GM19238 (cell line): Measurements from ENCODE around the gene TMC8.
"Not testable (repeated sequence)": the region's sequence is repeated elsewhere in the genome, so short reads cannot be mapped to it uniquely, and the experiment has no call there.

Experiments used
- DNase-seq: peaks from one replicate; pipeline ENCODE4 v3.0.0; 2011; ENCODE audit warnings: low spot score; ENCODE audit not compliant: insufficient read length

The TMC8 gene

DNA sequence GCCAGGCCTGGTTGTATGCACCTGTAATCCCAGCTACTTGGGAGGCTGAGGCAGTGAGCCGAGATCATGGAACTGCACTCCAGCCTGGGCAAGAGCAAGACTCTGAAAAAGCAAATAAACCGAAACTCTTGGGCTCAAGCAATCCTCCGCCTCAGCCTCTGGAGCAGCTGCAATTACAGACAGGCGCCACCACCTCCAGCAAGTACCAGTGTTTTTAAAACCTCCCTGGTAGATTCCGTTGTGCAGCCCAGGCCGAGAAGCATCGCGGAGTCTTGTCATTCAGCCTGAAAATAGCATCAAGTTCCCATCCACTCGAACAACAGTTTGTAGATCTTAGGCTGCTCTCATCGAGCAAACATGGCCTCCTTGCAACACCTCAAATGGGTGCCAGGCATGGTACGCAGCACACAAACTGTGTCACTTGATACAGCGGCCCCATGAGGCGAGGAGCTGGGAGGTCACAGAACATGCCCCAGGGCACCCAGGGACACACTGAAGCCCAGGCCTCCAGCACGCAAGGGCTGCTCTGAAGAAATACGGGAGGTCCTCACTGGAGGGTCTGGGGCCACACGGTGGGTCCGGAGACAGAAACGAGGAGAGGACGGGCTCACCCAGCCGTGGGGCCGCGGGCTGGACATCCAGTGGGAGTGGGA lies 20.1 kb upstream of the TMC8 start:
- DNase-seq: no peak

DNA sequence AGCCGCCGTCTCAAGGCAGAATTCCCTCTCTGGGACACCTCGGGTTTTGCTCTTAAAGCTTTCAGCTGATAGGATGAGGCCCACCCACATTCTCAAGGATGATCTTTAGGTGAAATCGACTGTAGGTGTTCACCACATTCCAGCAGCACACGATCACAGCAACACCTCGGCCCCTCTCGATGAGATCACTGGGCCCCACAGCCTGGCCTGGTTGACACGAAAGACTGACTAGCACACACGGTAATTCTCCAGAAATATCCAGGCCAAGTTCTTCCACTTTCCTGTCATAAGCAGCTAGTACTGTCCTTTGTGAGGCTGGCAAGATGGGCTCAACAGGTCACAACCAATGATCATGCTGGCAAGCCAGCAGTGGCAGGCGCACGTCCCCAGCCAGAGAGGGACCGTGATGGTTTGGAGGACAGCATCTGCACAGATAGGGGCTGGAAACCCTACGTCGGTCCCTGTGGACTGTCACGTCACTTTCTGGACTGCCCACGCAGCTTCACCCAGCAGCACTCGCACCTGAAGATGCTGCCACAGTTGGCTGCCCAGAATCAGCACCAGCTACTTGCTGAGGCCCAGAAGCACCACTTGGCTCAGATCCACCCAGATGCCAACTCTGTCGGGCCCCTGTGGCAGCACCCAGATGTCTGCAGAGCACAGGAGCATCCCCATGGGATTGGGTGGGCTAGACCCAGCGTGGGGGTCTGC lies 19.4 kb upstream of the TMC8 start:
- DNase-seq: no peak

DNA sequence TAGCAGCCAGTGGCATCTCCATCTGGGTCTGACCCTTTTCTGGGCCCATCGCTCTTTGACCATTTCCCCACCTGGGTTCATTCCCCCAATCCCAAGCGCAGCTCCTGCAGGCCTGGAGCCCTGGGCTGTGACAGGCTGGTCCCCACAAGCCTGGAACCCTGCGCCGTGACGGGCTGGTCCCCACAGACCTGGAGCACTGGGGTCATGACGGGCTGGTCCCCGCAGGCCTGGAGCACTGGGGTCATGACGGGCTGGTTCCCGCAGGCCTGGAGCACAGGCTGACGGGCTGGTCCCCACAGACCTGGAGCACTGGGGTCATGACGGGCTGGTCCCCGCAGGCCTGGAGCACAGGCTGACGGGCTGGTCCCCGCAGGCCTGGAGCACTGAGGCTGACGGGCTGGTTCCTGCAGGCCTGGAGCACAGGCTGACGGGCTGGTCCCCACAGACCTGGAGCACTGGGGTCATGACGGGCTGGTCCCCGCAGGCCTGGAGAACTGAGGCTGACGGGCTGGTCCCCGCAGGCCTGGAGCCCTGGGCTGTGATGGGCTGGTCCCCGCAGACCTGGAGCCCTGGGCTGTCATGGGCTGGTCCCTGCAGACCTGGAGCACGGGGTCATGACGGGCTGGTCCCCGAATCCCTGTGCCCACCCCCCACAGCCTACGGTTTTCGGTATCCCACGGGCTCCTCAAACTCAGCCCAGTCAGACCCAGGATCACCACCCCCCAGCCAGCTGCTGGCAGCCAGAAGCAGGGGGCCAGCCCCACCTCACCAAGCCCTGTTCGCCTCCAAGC lies 18.6 kb upstream of the TMC8 start:
- DNase-seq: no peak

DNA sequence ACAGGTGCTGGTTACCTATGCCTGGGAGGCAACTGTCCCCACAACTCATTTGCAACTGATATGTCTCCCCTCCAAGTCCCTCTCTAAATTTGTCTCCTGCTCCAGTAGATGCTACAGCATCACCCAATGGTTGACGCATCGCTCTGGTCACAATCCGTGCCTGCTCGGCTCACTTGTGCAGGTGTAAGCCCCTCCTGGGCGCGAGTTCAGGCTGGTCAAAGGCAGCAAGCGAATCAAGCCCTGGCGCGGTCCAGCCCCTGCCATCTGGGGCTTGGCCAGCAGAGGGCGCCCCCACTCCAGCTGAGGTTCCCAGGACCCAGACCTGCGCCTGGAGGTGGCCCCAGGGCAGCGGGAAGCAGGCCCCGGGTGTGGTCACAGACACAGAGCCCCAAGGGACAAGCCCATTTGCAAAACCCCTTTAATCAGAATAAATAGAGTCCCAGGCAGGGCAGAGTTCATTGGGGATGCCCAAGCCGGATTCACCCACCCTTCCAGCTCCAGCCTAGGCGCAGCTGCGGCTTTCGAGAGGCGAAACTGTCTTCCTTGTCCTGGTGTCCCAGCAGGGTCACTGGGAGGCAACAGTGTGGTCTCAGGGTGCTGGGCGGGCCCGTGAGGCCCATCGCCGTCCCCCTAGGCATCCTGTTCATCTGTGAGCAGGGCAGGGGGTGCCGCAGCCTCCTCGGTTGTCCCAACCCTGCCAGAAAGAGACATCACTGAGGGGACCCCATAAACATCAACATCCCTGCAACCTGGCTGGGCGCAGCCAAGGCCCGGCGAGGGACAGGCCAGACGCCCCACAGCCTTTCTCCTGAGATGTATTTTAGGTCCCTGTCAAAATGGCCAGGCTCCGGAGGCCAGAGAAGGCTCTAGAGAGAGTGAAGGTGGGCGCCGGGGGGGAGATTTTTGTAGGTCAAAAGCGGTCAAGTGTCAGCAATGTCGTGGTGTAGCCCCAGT lies 17.8 kb upstream of the TMC8 start:
- DNase-seq: peak; percentile 92

DNA sequence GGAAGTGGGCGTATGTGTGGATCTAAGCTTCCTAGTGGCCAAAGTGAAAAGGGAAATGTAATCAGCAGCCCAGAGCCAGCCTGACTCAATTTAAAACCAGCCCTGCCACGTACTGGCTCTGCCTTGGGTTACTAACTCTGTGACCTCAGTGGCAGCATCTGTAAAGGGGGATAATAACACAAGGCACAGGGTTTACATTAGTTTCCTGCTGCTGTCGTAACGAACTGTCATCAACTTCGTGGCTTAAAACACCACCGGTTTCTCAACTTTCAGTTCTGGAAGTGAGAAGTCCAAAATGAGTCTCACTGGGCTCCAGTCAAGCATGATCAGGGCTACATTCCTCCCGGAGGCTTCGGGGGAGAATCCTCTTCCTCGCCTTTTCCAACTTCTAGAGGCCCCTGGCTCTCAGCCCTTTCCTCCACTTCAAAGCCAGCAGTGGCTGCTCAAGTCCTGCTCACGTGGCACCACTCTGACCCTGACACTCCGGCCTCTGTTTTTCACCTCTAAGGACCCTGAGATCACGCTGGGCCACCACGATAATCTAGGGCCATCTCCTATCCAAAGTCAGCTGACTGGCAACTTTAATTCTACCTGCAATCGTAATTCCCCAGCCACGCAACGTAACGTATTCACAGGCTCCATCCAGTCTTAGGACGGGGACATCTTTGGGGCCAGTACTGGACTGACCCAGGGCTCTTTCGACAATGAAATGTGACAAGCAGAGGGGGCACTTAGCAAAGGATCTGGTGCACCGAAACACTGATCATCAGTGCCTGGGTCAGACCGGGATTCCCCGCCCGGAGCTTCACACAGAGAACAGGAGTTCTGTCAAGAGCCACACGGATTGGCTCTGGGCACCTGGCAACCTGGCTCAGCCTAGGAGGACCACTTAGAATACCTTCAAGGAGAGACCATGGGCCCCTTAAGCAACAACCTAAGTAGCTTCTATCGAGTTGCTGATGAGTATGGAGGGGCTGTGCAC lies 16.5 kb upstream of the TMC8 start:
- DNase-seq: no peak

DNA sequence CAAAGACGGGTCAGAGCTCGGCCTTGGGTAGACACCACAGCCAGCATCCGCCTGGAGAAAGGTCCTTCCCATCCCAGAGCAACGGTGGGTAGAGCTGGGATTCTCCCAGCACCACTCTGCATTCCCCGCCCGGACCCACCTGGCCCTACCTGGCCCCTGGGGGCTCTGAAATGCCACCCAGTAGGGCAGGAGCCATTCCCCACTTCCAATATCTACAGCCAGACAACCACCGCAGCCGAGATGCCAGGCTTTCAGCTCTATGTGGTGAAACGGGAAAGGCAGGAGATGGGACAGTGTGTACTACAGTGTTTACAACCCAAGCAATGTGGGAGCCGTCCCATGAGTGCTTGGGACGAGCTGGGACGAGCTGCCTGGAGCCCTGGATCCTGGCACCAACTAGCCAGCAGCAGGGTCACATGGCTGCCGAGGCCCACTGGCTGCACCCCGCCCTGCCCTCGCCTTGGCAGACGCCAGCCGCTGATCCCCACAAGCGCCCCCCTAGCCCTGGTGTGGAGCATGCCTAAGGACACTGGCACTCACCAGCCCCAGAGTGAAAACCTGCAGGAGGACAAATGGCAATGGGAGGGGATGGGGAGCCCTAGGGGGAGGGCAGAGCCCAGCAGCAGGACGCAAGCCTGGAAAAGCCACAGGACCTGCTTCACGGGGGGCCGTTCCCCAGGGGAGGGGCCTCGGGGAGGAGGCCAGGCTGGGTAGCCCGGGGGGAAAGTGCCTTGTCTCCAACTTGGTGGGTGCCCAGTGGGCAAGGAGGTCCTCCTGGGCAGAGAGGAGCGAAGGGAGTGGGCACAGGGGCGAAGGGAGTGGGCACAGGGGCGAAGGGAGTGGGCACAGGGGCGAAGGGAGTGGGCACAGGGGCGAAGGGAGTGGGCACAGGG lies 15.5 kb upstream of the TMC8 start:
- no peak for DNase-seq

DNA sequence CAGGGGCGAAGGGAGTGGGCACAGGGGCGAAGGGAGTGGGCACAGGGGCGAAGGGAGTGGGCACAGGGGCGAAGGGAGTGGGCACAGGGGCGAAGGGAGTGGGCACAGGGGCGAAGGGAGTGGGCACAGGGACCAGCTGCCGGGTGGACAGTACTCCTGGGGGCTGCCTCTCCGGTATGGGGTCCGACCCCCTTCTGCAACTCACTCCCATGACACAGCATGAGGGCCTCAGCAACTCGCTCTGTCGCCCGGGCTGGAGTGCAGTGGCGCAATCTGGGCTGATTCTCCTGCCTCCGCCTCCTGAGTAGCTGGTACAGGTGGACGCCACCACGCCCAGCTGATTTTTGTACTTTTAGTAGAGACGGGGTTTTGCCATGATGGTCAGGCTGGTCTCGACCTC lies 14.8 kb upstream of the TMC8 start:
- not testable (repeated sequence) for DNase-seq

DNA sequence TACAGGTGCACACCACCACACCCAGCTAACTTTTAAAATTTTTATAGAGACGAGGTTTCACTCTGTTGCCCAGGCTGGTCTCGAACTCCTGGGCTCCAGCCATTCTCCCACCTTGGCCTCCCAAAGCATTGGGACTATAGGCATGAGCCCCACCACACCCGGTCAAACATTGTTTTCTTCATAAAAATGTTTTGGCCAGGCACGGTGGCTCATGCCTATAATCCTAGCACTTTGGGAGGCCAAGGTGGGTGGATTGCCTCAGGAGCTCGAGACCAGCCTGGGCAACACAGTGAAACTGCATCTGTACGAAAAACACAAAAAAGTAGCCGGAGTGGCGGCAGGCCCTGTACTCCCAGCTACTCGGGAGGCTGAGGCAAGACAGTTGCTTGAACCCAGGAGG lies 14.2 kb upstream of the TMC8 start:
- DNase-seq: no peak

DNA sequence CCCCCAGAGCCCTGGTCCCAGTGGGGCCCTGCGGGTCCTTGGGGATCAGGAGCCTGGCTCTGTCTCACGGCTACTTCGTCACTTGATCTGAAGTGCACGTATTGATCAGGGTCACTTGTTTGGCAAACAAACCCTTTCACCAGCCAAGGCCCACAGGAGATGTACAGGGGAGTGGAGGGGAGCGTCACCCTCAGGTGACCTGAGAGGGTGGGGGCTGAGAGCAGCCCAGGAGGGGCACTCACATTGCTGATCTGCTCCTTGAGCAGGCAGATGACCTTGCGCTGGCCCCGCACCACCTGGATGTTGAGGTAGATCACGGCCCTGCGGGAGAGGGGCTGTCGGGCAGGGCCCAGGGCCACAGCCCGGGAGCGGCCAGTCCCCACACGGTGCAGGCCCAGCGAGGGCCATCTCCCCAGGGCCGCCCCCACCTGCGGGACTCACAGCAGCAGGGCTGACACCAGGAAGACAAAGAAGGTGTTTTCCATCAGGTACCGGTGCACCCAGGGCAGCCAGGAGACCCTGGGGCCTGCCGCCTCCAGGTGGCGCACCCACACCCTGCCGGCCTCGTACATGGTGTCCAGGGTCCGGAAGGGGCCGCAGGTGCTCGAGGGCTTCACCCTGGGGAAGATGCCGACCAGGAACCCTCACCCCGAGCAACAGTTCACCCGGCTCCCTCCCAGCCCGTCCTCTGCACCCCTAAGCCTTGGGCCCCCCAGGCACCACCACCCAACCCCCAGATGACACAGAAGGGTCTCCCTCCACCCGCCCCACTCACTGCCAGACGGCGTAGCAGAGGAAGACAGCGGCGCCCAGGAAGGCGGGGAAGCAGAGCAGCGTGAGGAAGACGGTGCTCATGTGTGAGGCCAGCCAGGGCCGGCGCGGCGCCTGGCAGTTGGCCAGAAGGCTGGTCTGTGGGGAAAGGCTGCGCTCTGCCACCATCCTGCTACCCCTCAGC lies 13.3 kb upstream of the TMC8 start:
- no peak for DNase-seq

DNA sequence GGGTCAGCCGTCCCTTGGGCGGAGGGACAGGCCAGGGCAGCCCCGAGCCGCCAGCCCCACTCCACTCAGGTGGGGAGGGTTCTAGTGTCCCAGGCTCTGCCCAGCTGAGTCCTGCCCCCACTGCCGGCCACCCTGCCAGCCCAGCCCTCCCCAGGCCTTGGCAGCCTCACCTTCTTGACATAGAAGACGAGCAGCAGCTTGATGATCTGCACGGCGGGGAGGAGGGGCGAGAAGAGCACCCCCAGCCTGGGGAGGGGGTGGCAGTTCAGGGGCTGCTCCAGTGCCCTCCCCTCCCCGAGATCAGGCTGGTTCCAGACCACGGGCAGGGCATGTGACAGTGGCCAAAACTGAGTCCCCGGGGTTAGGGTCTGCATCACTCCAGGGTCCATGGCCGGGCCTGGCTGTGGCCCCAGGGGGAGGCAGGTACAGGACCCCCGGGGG lies 11.8 kb upstream of the TMC8 start:
- no peak for DNase-seq

DNA sequence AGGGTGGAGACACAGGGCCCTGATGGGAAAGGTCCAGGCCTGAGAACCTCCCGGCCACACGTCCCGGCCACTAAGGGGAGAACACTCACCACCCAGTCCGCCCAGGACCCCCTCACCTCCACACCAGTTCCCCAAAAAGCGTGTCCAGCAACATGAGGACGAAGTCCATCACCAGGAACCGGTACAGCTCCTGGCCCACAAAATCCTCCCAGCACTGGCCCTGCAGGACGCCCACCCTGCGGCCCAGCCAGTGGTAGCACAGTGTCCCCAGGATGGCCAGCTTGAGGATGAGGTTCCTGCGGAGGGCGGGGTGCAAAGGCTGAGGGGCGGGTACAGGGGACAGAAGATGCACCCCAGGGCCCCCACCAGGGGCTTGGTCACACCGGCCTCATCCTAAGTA lies 10.0 kb upstream of the TMC8 start:
- DNase-seq: no peak

DNA sequence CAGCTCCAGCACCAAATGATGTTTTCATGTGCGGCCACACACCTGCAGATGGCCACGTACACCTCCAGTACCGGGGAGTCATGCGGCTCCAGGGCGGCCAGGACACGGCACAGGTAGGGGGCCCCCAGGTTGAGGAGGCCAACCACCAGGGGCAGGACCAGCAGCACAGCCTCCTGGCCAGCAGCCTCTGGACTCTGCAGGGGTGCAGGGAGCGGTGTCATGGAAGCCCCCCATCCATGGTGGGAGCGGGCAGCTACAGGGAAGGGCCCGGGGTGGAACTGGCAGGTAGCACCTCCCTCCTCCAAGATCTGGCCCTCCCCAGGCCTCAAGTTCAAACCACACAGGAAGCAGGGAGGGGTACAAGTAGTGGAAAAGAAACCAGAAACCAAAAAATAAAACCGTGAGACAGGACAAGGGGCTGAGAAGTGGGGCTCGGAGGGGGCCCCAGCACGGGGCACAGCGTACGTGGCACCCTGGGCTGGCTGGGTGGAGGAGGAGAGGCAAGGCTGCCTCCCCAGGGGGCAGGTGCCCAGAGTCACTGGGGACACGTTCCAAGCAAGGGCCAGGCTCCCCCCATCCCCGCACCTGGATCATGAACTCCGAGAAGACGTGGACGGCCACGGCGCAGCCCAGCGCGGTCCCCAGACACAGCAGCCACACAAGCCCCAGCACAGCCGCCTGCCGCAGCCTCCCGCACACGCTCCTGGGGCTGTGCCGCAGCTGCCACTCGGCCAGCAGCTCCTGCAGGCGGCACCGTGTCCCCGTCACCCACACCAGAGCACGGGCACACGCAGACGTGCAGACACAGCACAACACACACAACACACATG lies 9.4 kb upstream of the TMC8 start:
- DNase-seq: no peak

DNA sequence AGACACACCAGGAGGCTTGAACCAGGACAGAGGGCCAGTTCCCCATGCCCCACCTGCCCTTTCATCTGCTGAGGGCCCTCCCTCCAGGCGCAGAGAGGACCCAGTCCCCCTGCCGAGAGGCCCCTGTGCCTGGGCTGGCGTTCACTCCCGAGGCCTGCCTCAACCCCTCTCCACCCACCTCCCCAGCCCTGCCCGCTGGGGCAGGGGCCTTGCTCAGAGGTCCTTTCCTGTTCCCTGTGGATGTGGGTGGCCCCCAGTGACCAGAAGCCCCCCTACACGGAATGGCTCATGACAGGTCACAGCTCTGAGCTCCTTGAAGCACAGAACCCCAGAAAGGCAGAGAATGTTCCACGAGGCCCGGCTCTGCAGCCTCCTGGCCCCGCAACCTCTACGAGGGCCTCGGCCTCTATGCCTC lies 8.8 kb upstream of the TMC8 start:
- no peak for DNase-seq

DNA sequence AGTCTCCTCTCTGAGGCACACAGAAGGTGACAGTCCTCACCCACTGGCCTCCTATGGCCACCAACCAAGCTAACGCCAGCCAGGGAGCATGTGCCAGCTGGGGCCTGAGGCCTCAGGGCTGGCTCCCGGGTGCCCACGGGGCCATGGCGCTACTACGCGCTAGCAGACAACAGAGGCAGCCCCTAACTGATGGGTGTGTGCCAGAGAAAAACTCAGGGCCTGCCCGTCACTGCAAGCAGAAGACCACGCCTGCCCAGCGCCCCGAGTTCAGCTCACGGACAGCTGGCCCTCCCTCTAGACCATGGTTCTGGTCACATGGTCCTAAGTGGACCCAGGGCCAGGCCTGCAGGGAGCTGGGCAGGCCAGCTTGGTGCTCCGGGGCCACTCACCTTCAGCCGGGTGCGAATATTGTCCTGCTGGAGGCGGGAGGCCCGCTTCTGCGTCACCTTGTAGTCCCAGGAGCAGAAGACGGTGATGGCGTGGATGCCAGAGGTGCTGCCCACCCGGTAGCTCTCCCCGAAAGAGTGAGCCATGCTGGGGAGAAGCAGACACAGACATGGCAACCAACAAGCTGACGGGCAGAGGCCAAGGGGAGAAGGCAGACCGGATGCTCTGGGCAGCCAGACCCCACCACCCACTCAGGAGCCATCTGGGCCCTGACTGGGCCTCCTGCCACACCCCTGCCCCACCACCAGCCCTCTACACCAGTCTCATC lies 8.2 kb upstream of the TMC8 start:
- DNase-seq: no peak

DNA sequence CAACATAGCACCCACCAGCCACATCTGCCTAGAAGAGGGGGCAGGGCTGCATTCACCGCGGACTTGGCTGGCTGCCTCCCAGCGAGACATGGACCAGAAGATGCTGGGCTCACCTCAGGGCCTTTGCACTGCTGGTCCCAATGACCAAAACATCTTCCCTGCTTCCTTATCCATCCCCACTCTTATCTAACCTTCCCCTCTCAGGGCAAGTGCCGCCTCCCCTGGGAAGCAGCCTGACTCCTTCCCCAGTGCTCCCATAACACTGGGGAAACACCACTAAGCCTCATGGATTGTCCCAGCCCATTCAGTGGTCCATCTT lies 7.7 kb upstream of the TMC8 start:
- DNase-seq: no peak

DNA sequence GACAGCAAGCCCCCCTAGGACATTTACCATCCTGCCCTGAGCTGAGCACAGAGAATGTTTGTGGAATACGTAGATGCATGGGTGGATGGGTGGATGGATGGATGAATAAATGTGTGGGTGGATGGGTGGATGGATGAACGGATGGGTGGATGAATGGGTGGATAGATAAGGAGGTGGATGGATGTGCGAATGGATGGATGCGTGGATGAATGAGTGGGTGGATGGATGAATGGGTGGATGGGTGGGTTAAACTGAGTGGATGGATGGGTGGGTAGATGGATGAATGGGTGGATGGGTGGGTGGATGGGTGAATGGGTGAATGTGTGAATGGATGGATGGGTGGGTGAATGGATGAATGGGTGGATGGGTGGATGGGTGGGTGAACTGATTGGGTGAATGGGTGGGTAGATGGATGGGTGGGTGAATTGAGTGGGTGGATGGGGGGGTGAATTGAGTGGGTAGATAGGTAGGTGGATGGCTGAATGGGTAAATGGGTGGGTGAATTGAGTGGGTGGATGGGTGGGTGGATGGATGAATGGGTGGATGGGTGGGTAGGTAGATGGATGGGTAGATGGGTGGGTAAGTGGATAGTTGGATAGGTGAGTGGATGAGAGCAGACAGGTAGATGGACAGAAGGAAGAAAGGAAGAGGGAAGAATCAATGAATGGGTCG lies 7.2 kb upstream of the TMC8 start:
- no peak for DNase-seq
